ENCODE measurements around the gene SPSB3.

Gene SPSB3

DNA sequence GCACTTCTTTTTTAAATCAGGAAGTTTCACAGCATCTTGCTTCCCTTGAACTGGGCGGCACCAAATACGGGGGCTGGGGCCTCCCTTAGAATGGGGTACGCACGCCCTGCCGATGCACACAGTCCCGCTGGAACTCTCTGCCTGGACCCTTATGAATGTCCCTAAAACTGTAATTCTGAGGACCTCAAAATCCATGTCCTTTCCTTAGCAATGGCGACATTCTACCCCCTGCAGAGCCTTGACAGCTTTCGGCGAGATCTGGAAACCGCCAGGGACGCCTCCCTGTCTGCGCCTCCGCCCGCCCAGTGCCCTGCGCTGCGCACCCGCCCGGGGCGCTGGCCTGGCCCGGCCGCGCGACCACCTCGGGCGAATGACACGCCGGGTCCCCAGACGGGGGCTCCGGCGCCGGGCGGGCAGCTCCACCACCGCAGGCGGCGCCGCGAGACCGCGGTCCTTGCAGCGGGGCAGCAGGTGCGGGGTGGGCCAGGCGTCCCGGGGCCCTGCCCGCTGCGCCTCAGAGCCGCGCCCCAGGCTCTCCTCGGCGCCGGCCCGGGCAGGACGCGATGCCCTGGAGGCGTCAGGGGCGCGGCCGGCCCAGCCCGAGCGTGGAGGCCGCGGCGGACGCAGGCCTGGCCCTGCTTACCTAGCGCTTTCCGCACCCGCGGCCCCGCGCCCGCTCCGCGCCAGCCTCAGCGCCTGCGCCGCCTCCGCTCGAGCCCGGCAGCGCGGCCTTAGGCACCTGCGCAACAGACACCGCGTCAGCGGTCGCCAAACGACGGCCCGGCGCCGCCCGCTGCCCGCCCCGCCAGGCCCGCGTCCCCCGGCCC is 43.7 kb upstream of the SPSB3 start:
- POLR2A ChIA-PET = interaction anchor here (1.0 to 1.9 kb wide), 4 partner anchors 14 to 139 kb away, joined by 3 to 12 read pairs (median 7); partner anchors contain the start of genes NUBP2, RPS2 and SPSB3
- CTCF ChIA-PET = interaction anchor here (1.1 kb wide), 1 partner anchor 129 kb away, joined by 4 read pairs; no protein-coding TSS in a partner anchor
- Histone ChIP-seq H3K36me3 (ENCODE audit: control insufficient read depth in 2 of 2, insufficient read depth in 1 of 2, low read length in 2 of 2) (peaks cover 0 to 28% of the 10 kb centered on the region in 2 experiments; a peak in 2 of 3 replicates), H3K27ac (ENCODE audit: extremely low read depth, low read depth, low read length) (peak overlapping the region; percentile 78; the same call in 1 of the 2 replicates), H3K4me1 (ENCODE audit: control insufficient read depth, insufficient read depth, low read length) (no peaks in the 10 kb centered on the region), H3K9me3 (ENCODE audit: control insufficient read depth, insufficient read depth, low read depth, low read length) (no peaks in the 10 kb centered on the region), H3K4me3 (ENCODE audit: low read depth, low read length) (peak overlapping the region; percentile 97)
- TF ChIP-seq ZNF335 (tag by site-specific recombination; conservative IDR thresholded peaks at IDR 0.05) (peak; percentile 82), YY2 (tag by site-specific recombination; IDR thresholded peaks at IDR 0.05) (0 out of 2 replicates have a peak, but pooled peaks have one; percentile 35), ZNF707 (tag by site-specific recombination; IDR thresholded peaks at IDR 0.05) (no peak), ZSCAN30 (tag by site-specific recombination; IDR thresholded peaks at IDR 0.05) (0 out of 2 replicates have a peak, but pooled peaks have one; percentile 16), ZNF133 (tag by site-specific recombination; IDR thresholded peaks at IDR 0.05) (no peak), WT1 (tag by site-specific recombination; IDR thresholded peaks at IDR 0.05) (no peak), ZBTB8A (tag by site-specific recombination; IDR thresholded peaks at IDR 0.05) (peak; percentile 57), GLIS1 (tag by site-specific recombination; IDR thresholded peaks at IDR 0.05) (peak; percentile 52; the same call in 1 of the 2 replicates), YY1 (tag by site-specific recombination; IDR thresholded peaks at IDR 0.05) (0 out of 2 replicates have a peak, but pooled peaks have one; percentile 22), SCRT1 (tag by site-specific recombination; IDR thresholded peaks at IDR 0.05; ENCODE audit: borderline replicate concordance) (no peak), ZNF510 (tag by site-specific recombination; IDR thresholded peaks at IDR 0.05; ENCODE audit: insufficient replicate concordance) (no peak), FEZF1 (tag by site-specific recombination; IDR thresholded peaks at IDR 0.05) (no peak), ZNF292 (tag by site-specific recombination; IDR thresholded peaks at IDR 0.05; ENCODE audit: borderline replicate concordance, low read depth) (no peak), ZNF2 (tag by site-specific recombination; IDR thresholded peaks at IDR 0.05) (0 out of 2 replicates have a peak, but pooled peaks have one; percentile 35), ZBTB20 (tag by site-specific recombination; IDR thresholded peaks at IDR 0.05) (peak; percentile 67; the same call in 1 of the 2 replicates), ZIC2 (tag by site-specific recombination; IDR thresholded peaks at IDR 0.05) (peak; percentile 50; the same call in 1 of the 2 replicates), TCF7L2 (IDR thresholded peaks at IDR 0.05; ENCODE audit: borderline replicate concordance, low read depth, low read length) (no peak), KLF1 (tag by site-specific recombination; IDR thresholded peaks at IDR 0.05) (0 out of 2 replicates have a peak, but pooled peaks have one; percentile 24)
- TF ChIP-seq, protein P1, sequence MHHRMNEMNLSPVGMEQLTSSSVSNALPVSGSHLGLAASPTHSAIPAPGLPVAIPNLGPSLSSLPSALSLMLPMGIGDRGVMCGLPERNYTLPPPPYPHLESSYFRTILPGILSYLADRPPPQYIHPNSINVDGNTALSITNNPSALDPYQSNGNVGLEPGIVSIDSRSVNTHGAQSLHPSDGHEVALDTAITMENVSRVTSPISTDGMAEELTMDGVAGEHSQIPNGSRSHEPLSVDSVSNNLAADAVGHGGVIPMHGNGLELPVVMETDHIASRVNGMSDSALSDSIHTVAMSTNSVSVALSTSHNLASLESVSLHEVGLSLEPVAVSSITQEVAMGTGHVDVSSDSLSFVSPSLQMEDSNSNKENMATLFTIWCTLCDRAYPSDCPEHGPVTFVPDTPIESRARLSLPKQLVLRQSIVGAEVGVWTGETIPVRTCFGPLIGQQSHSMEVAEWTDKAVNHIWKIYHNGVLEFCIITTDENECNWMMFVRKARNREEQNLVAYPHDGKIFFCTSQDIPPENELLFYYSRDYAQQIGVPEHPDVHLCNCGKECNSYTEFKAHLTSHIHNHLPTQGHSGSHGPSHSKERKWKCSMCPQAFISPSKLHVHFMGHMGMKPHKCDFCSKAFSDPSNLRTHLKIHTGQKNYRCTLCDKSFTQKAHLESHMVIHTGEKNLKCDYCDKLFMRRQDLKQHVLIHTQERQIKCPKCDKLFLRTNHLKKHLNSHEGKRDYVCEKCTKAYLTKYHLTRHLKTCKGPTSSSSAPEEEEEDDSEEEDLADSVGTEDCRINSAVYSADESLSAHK (tag by site-specific recombination; IDR thresholded peaks at IDR 0.05) = peak; percentile 36; the same call in 1 of the 2 replicates
- TF ChIP-seq, protein P2, sequence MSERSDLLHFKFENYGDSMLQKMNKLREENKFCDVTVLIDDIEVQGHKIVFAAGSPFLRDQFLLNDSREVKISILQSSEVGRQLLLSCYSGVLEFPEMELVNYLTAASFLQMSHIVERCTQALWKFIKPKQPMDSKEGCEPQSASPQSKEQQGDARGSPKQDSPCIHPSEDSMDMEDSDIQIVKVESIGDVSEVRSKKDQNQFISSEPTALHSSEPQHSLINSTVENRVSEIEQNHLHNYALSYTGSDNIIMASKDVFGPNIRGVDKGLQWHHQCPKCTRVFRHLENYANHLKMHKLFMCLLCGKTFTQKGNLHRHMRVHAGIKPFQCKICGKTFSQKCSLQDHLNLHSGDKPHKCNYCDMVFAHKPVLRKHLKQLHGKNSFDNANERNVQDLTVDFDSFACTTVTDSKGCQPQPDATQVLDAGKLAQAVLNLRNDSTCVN (tag by site-specific recombination; optimal IDR thresholded peaks at IDR 0.05) = peak; percentile 21

DNA sequence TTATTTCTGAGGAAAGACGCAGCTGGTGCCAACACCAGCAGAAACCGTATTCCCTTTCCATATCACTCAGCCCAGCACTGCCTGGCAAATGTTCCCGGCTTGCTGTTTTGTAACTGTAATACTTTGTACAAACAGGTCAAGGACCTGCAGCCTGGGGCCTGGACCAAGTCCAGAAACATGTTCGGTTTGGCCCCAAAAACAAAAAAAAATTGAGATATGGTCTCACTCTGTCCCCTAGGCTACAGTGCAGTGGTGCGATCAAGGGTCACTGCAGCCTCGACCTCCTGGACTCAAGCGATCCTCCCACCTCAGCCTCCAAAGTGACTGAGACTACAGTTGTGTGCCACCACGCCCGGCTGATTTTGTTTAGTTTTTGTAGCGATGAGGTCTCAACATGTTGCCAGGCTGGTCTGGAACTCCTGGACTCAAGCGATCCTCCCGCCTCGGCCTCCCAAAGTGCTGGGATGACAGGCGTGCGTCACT is 43.1 kb upstream of the SPSB3 start:
- ChIA-PET POLR2A (no interaction called here), CTCF (interaction anchor here (1.1 kb wide), 1 partner anchor 130 kb away, joined by 4 read pairs; no protein-coding TSS in a partner anchor)
- Histone ChIP-seq H3K9me3 (ENCODE audit: control insufficient read depth, insufficient read depth, low read depth, low read length) (no peaks in the 10 kb centered on the region), H3K27ac (ENCODE audit: extremely low read depth, low read depth, low read length) (0 out of 2 replicates have a peak overlapping the region, but pooled peaks have one; percentile 78), H3K4me1 (ENCODE audit: control insufficient read depth, insufficient read depth, low read length) (no peaks in the 10 kb centered on the region), H3K4me3 (ENCODE audit: low read depth, low read length) (peak overlapping the region; percentile 97), H3K36me3 (ENCODE audit: control insufficient read depth in 2 of 2, insufficient read depth in 1 of 2, low read length in 2 of 2) (peaks cover 0 to 29% of the 10 kb centered on the region in 2 experiments; a peak in 2 of 3 replicates)
- TF ChIP-seq SCRT1 (tag by site-specific recombination; IDR thresholded peaks at IDR 0.05; ENCODE audit: borderline replicate concordance) = peak; percentile 29; the same call in 1 of the 2 replicates
- no peak for TF ChIP-seq ZNF677 (tag by site-specific recombination; IDR thresholded peaks at IDR 0.05)
- TF ChIP-seq ZNF184 (tag by site-specific recombination; IDR thresholded peaks at IDR 0.05) = no peak
- no peak for TF ChIP-seq MEIS1 (CRISPR knock-in tag; IDR thresholded peaks at IDR 0.05; ENCODE audit: borderline replicate concordance)
